H1 (cell line): ENCODE measurements around the gene WWC1. TPM values are rescaled to one million over a fixed set of nuclear protein-coding genes. Genes with fewer than 3 reads are reported as not detected.

ENCODE experiments used
- CTCF ChIA-PET: fragments of 300-600 bp; sonication (Branson Sonifier 250); formaldehyde crosslinking; loops from one replicate; lab custom pipeline; 2021; ENCODE audit not compliant: partially characterized antibody; lab: Charles Lee
- POLR2A ChIA-PET: fragments of 300-600 bp; sonication (Branson Sonifier 250); formaldehyde crosslinking; loops from one replicate; lab custom pipeline; 2021; ENCODE audit warnings: inconsistent platforms; ENCODE audit not compliant: partially characterized antibody; lab: Charles Lee
- DNase-seq, 2 experiments: peaks; one replicate each; pipeline versions ENCODE4 v3.0.0 to v3.0.0-alpha.2; 2010 to 2022; ENCODE audit warnings: low spot score in 2 of 2, low read depth in 1 of 2, mixed read lengths in 1 of 2
- FAIRE-seq: peaks from 2 replicates; lab custom pipeline; 2011; peaks lifted over from hg19 to GRCh38; lab: Jason Lieb, UNC
- H2AFZ ChIP-seq: 2 replicates; pipeline ENCODE4 v1.8.1; 2012; ENCODE audit warnings: low read length, inconsistent platforms
- H2AK5ac ChIP-seq: 2 replicates; pipeline ENCODE4 v1.6.1; 2013; ENCODE audit warnings: low read depth, low read length
- H2BK120ac ChIP-seq: replicated peaks from 2 replicates; pipeline ENCODE3; 2013; ENCODE audit warnings: low read depth, low read length, inconsistent platforms
- H2BK12ac ChIP-seq: 2 replicates; pipeline ENCODE4 v1.6.1; 2013; ENCODE audit warnings: low read depth, low read length
- H2BK15ac ChIP-seq: 2 replicates; pipeline ENCODE4 v1.6.1; 2013; ENCODE audit warnings: low read length
- H2BK20ac ChIP-seq: 2 replicates; pipeline ENCODE4 v1.6.1; 2013; ENCODE audit warnings: low read length
- H2BK5ac ChIP-seq: 2 replicates; pipeline ENCODE4 v1.6.1; 2013; ENCODE audit warnings: low read depth, low read length
- H3K14ac ChIP-seq: 2 replicates; pipeline ENCODE4 v1.6.1; 2013; ENCODE audit warnings: inconsistent platforms; ENCODE audit not compliant: insufficient read length
- H3K18ac ChIP-seq: 2 replicates; pipeline ENCODE4 v1.6.1; 2013; ENCODE audit warnings: low read length; ENCODE audit errors: extremely low read depth
- H3K23ac ChIP-seq: 2 replicates; pipeline ENCODE4 v1.6.1; 2013; ENCODE audit warnings: inconsistent platforms; ENCODE audit not compliant: insufficient read length
- H3K23me2 ChIP-seq: 2 replicates; pipeline ENCODE4 v1.6.1; 2013; ENCODE audit warnings: low read depth, low read length
- H3K27ac ChIP-seq: 2 replicates; pipeline ENCODE4 v1.6.1; 2011; ENCODE audit warnings: low read depth, low read length, inconsistent platforms
- H3K27me3 ChIP-seq, 4 experiments: replicated peaks in 1 of 4; 1 replicate in 1 of 4; 2 replicates in 3 of 4; pipeline versions ENCODE4 v1.6.1 to v1.8.1; 2011 to 2013; ENCODE audit warnings: low read length in 3 of 4, mild to moderate bottlenecking in 3 of 4, inconsistent platforms in 2 of 4, mixed read lengths in 2 of 4, moderate library complexity in 1 of 4; ENCODE audit not compliant: control insufficient read depth in 3 of 4, insufficient read depth in 3 of 4; ENCODE audit errors: extremely low read depth in 1 of 4
- H3K36me3 ChIP-seq, 4 experiments: 2 replicates each; pipeline versions ENCODE4 v1.6.1 to v1.8.1; 2011 to 2013; ENCODE audit warnings: mild to moderate bottlenecking in 4 of 4, low read length in 3 of 4, moderate library complexity in 2 of 4, control low read depth in 1 of 4, inconsistent platforms in 1 of 4; ENCODE audit not compliant: insufficient read depth in 4 of 4, control insufficient read depth in 2 of 4
- H3K4ac ChIP-seq: replicated peaks from 2 replicates; pipeline ENCODE3; 2013; ENCODE audit warnings: low read length, low read depth, mixed read lengths, inconsistent platforms; ENCODE audit not compliant: insufficient read length
- H3K4me1 ChIP-seq, 4 experiments: replicated peaks in 1 of 4; 1 replicate in 1 of 4; 2 replicates in 3 of 4; pipeline versions ENCODE4 v1.6.1 to v1.8.1; 2011 to 2013; ENCODE audit warnings: low read length in 3 of 4, inconsistent platforms in 2 of 4, mixed read lengths in 1 of 4; ENCODE audit not compliant: insufficient read depth in 4 of 4, control insufficient read depth in 3 of 4
- H3K4me2 ChIP-seq, 2 experiments: 2 replicates each; pipeline versions ENCODE4 v1.6.1 to v1.8.1; 2011 to 2013; ENCODE audit warnings: low read depth in 2 of 2, low read length in 2 of 2, control low read depth in 1 of 2, inconsistent platforms in 1 of 2, mild to moderate bottlenecking in 1 of 2; ENCODE audit not compliant: insufficient read depth in 1 of 2
- H3K4me3 ChIP-seq, 4 experiments: fragments of 200-600, 300-600 bp in 1 of 4; sonication (generic), shearing (Covaris generic), sonication (Bioruptor Twin) in 1 of 4; 2 replicates each; pipeline versions ENCODE4 v1.5.1 to v1.8.1; 2011 to 2016; ENCODE audit warnings: low read length in 4 of 4, low read depth in 3 of 4, control low read depth in 2 of 4, inconsistent platforms in 2 of 4, mild to moderate bottlenecking in 2 of 4, mixed read lengths in 1 of 4, moderate library complexity in 1 of 4; ENCODE audit not compliant: insufficient read depth in 2 of 4; ENCODE audit errors: extremely low read depth in 1 of 4
- H3K56ac ChIP-seq: replicated peaks from 2 replicates; pipeline ENCODE3; 2013; ENCODE audit warnings: low read depth, mild to moderate bottlenecking, mixed read lengths, low read length, inconsistent platforms; ENCODE audit not compliant: insufficient read length
- H3K79me1 ChIP-seq: 2 replicates; pipeline ENCODE4 v1.6.1; 2013; ENCODE audit warnings: low read depth, low read length, control low read depth
- H3K79me2 ChIP-seq, 2 experiments: 2 replicates each; pipeline versions ENCODE4 v1.6.1 to v1.8.1; 2012 to 2013; ENCODE audit warnings: low read length in 2 of 2, mild to moderate bottlenecking in 2 of 2, inconsistent platforms in 1 of 2; ENCODE audit not compliant: insufficient read depth in 2 of 2, control insufficient read depth in 1 of 2
- H3K9ac ChIP-seq, 4 experiments: replicated peaks in 1 of 4; 1 replicate in 1 of 4; 2 replicates in 3 of 4; pipeline versions ENCODE4 v1.6.1 to v1.8.1; 2011 to 2013; ENCODE audit warnings: low read depth in 3 of 4, low read length in 3 of 4, control low read depth in 2 of 4, mild to moderate bottlenecking in 2 of 4, moderate library complexity in 2 of 4, inconsistent platforms in 1 of 4; ENCODE audit errors: extremely low read depth in 1 of 4
- H3K9me3 ChIP-seq, 2 experiments: 2 replicates each; pipeline versions ENCODE4 v1.6.1 to v1.8.1; 2012 to 2013; ENCODE audit warnings: mild to moderate bottlenecking in 2 of 2, moderate library complexity in 2 of 2, control low read depth in 1 of 2, inconsistent platforms in 1 of 2, low read depth in 1 of 2, low read length in 1 of 2, mixed read lengths in 1 of 2; ENCODE audit not compliant: insufficient read depth in 2 of 2
- H4K20me1 ChIP-seq, 2 experiments: replicated peaks in 1 of 2; 2 replicates each; pipeline versions ENCODE3 to v1.8.1; 2011 to 2013; ENCODE audit warnings: inconsistent platforms in 2 of 2, low read length in 2 of 2, mild to moderate bottlenecking in 1 of 2; ENCODE audit not compliant: insufficient read depth in 2 of 2, control insufficient read depth in 1 of 2
- H4K5ac ChIP-seq: 2 replicates; pipeline ENCODE4 v1.6.1; 2013; ENCODE audit warnings: low read length, low read depth, mixed read lengths, inconsistent platforms; ENCODE audit not compliant: insufficient read length
- H4K8ac ChIP-seq: 2 replicates; pipeline ENCODE4 v1.8.0; 2013; ENCODE audit warnings: mild to moderate bottlenecking, moderate library complexity, low read length, inconsistent platforms; ENCODE audit not compliant: insufficient read depth; ENCODE audit errors: extremely low read depth
- H4K91ac ChIP-seq: replicated peaks from 2 replicates; pipeline ENCODE3; 2013; ENCODE audit warnings: low read length, mixed read lengths, inconsistent platforms; ENCODE audit not compliant: insufficient read length
- CHD1 ChIP-seq: IDR thresholded peaks from 2 replicates; pipeline ENCODE4 v1.6.1; 2012; ENCODE audit warnings: low read depth, low read length, improper control_type of control experiment
- EGR1 ChIP-seq: IDR thresholded peaks from 2 replicates; pipeline ENCODE4 v1.6.1; 2011; ENCODE audit warnings: low read depth, low read length, borderline replicate concordance
- KDM1A ChIP-seq: fragments of 200-600, 300-600 bp; sonication (generic); IDR thresholded peaks from 2 replicates; pipeline ENCODE4 v1.7.1; 2016; ENCODE audit warnings: mild to moderate bottlenecking, low read length, borderline replicate concordance
- MAFK ChIP-seq: IDR thresholded peaks from 2 replicates; pipeline ENCODE4 v1.6.1; 2012; ENCODE audit warnings: low read depth, mild to moderate bottlenecking, improper control_type of control experiment, low read length
- NRF1 ChIP-seq: IDR thresholded peaks from 2 replicates; pipeline ENCODE4 v1.6.1; 2011; ENCODE audit warnings: mild to moderate bottlenecking, low read depth, low read length, improper control_type of control experiment
- POLR2A ChIP-seq, 2 experiments: IDR thresholded peaks; 1 replicate in 1 of 2; 2 replicates in 1 of 2; pipeline ENCODE4 v1.6.1; 2011; ENCODE audit warnings: low read depth in 2 of 2, low read length in 2 of 2, mild to moderate bottlenecking in 2 of 2; ENCODE audit errors: control extremely low read depth in 1 of 2
- POLR2AphosphoS5 ChIP-seq: IDR thresholded peaks from 2 replicates; pipeline ENCODE4 v1.6.1; 2011; ENCODE audit warnings: low read depth, low read length
- RBBP5 ChIP-seq: IDR thresholded peaks from 2 replicates; pipeline ENCODE4 v1.7.1; 2012; ENCODE audit warnings: low read depth, mild to moderate bottlenecking, inconsistent platforms, low read length, moderate library complexity, borderline replicate concordance
- RFX5 ChIP-seq: IDR thresholded peaks from 2 replicates; pipeline ENCODE4 v1.6.1; 2011; ENCODE audit warnings: low read depth, low read length, improper control_type of control experiment, borderline replicate concordance
- SIRT6 ChIP-seq: IDR thresholded peaks from one replicate; pipeline ENCODE4 v1.7.1; 2012; ENCODE audit warnings: low read length, inconsistent platforms
- TAF1 ChIP-seq: IDR thresholded peaks from 2 replicates; pipeline ENCODE4 v1.6.1; 2011; ENCODE audit warnings: mild to moderate bottlenecking, low read depth, low read length
- TCF12 ChIP-seq: IDR thresholded peaks from 2 replicates; pipeline ENCODE4 v1.6.1; 2011; ENCODE audit warnings: low read depth, mild to moderate bottlenecking, low read length
- YY1 ChIP-seq: IDR thresholded peaks from 2 replicates; pipeline ENCODE4 v1.6.1; 2011; ENCODE audit warnings: low read depth, mild to moderate bottlenecking, low read length
- ZNF274 ChIP-seq: IDR thresholded peaks from 2 replicates; pipeline ENCODE4 v1.7.0; 2012; ENCODE audit warnings: low read length, borderline replicate concordance; ENCODE audit errors: extremely low read depth
- WGBS, 2 experiments: shearing (Covaris generic) in 1 of 2; methylation state at CpG; one replicate each; pipeline versions ENCODE4 v1.1.6 to v1.1.7; 2013 to 2015; ENCODE audit warnings: low lambda C conversion rate in 2 of 2, mixed read lengths in 2 of 2, inconsistent platforms in 1 of 2, low coverage in 1 of 2, missing lambda C conversion rate in 1 of 2; ENCODE audit not compliant: insufficient replicate concordance in 2 of 2, insufficient coverage in 1 of 2, insufficient read length in 1 of 2; ENCODE audit errors: extremely low coverage in 1 of 2, missing lambda C conversion rate in 1 of 2; 5-methylcytosine and 5-hydroxymethylcytosine counted together
- polyA plus RNA-seq, 7 experiments: library from polyadenylated mRNA; depleted of rRNA in 3 of 7; stranded (reverse) in 5 of 7; unstranded in 2 of 7; fragments of >200 nt in 5 of 7; fragments of 200-250 nt in 2 of 7; gene quantifications; 1 replicate in 5 of 7; 2 replicates in 1 of 7; 4 replicates in 1 of 7; pipeline versions ENCODE4 v1.2.1 to v1.2.3, GENCODE V29; 2011 to 2013; ENCODE audit warnings: missing spikeins in 2 of 7, mixed read lengths in 2 of 7
- total RNA-seq: library from RNA; stranded (reverse); fragmentation: NEBNext Ultra II Directional; extraction: Animal tissue kit (Norgen Biotek cat#: 25700); gene quantifications from 2 replicates; pipeline ENCODE4 v1.2.1, GENCODE V29; 2021

Gene WWC1
- total and polyA plus RNA-seq, 2 of the 8 experiments (the other 6 are each of a cell fraction or from before 2014, with no cell fraction given): 16.4 to 41.1 TPM

DNA sequence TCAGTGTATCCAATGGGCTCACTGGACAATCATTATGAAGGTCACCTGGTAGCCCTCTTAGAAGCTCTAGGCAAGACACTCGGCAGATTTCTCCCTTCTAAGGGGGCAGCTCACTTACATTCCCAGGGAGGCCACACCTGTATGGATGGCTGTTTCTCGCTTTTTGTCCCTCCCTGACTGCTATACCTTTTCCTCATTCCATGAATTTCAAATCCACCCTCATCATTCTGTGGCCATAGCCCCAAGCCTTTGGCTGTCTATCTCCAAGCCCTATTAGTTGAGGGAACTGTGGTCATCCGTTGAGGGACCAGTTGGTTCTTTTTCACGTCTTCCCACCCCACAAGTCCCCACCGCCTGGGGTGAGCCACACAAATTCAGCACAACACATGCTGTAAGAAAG lies 109.8 kb downstream of the WWC1 start:
- Histone ChIP-seq H2BK20ac (no peak overlapping the region), H3K56ac (no peak overlapping the region), H2BK120ac (no peak overlapping the region), H3K4ac (no peak overlapping the region), H3K14ac (no peak overlapping the region), H2AK5ac (no peak overlapping the region), H3K27ac (no peak overlapping the region), H2BK5ac (no peak overlapping the region), H3K9me3 (no peaks in the 10 kb centered on the region), H2BK12ac (no peak overlapping the region), H4K8ac (no peak overlapping the region), H3K4me3 (no peak overlapping the region), H3K23ac (no peak overlapping the region), H2BK15ac (no peak overlapping the region), H3K23me2 (no peaks in the 10 kb centered on the region), H3K18ac (no peak overlapping the region), H3K4me1 (peaks cover 0 to 2% (median 2%) of the 10 kb centered on the region in 4 experiments; a peak in 2 of 7 replicates), H3K4me2 (no peak overlapping the region), H4K5ac (no peak overlapping the region), H3K36me3 (peaks cover 0 to 13% (median 4%) of the 10 kb centered on the region in 4 experiments; a peak in 5 of 8 replicates), H3K27me3 (no peaks in the 10 kb centered on the region), H3K79me1 (no peaks in the 10 kb centered on the region; the same call in 1 of the 2 replicates), H3K9ac (no peak overlapping the region), H3K79me2 (no peaks in the 10 kb centered on the region), H2AFZ (no peak overlapping the region), H4K91ac (no peak overlapping the region), H4K20me1 (peaks cover 0 to 3% of the 10 kb centered on the region in 2 experiments)
- DNase-seq (no peak), FAIRE-seq (no peak)
- ChIA-PET CTCF (interaction anchor here (1.0 to 1.9 kb wide), 8 partner anchors 13 to 287 kb away, joined by 3 to 7 read pairs (median 4); no protein-coding TSS in a partner anchor), POLR2A (interaction anchor here (0.5 kb wide), 1 partner anchor 86 kb away, joined by 3 read pairs; no protein-coding TSS in a partner anchor)
- 69% methylated on average over 5 of the region's 5 CpGs; no CpG with 5 or more reads in 1 of the 2 experiments for WGBS, 2 experiments
- TF ChIP-seq TAF1 (no peak), ZNF274 (no peak), YY1 (no peak), POLR2AphosphoS5 (no peak), RBBP5 (no peak), RFX5 (no peak), TCF12 (no peak), SIRT6 (no peak), POLR2A (IDR thresholded peaks at IDR 0.05; ENCODE audit: control extremely low read depth in 1 of 2, low read depth in 2 of 2, low read length in 2 of 2) (no peak), NRF1 (no peak), CHD1 (no peak), KDM1A (no peak), MAFK (no peak), EGR1 (no peak)
